Keratinocyte (primary cell): Measurements from ENCODE around the gene ZNF217.

ENCODE experiments used
- CTCF ChIP-seq, 3 experiments: IDR thresholded peaks in 1 of 3; conservative IDR thresholded peaks in 1 of 3; optimal IDR thresholded peaks in 1 of 3; 2 replicates in 2 of 3; 3 replicates in 1 of 3; pipeline versions ENCODE3 to v1.5.1; 2011; ENCODE audit warnings: low read length in 3 of 3, mild to moderate bottlenecking in 3 of 3, moderate library complexity in 2 of 3, control low read depth in 1 of 3, inconsistent platforms in 1 of 3; ENCODE audit not compliant: insufficient read depth in 2 of 3; ENCODE audit errors: extremely low read depth in 1 of 3
- EZH2 ChIP-seq: IDR thresholded peaks from one replicate; pipeline ENCODE4 v1.6.1; 2012; ENCODE audit warnings: inconsistent platforms, mild to moderate bottlenecking, low read length, moderate library complexity

- no peak for TF ChIP-seq CTCF (optimal IDR thresholded peaks at IDR 0.05 in 1 of 3, IDR thresholded peaks at IDR 0.05 in 1 of 3, conservative IDR thresholded peaks at IDR 0.05 in 1 of 3; ENCODE audit: extremely low read depth in 1 of 3, insufficient read depth in 2 of 3, low read length in 3 of 3)
- no peak for TF ChIP-seq EZH2
These were observed 41.6 kb upstream of the ZNF217 start for GRCh38 chr20:53635221-53635620.
